HK-2 (cell line): ENCODE results near the gene TNNC1.

Experiments
- DNase-seq: peaks from one replicate; pipeline ENCODE4 v3.0.0-alpha.2; 2018; ENCODE audit not compliant: unreplicated experiment

TNNC1 gene

GRCh38 chr3:52484680-52485461, 31.0 kb upstream of the TNNC1 start:
- no peak for DNase-seq

- no peak for DNase-seq
Measured at GRCh38 chr3:52483577-52484381, 29.9 kb upstream of the TNNC1 start.

- DNase-seq: no peak
Measured at GRCh38 chr3:52483081-52483480, 29.2 kb upstream of the TNNC1 start.

- DNase-seq: no peak
Measured at GRCh38 chr3:52481819-52482521, 28.1 kb upstream of the TNNC1 start.

GRCh38 chr3:52480768-52481715, 27.2 kb upstream of the TNNC1 start:
- no peak for DNase-seq

- no peak for DNase-seq
Measured at GRCh38 chr3:52479877-52480575, 26.2 kb upstream of the TNNC1 start.

GRCh38 chr3:52479037-52479876, 25.4 kb upstream of the TNNC1 start:
- DNase-seq: no peak

GRCh38 chr3:52477796-52478095, 23.9 kb upstream of the TNNC1 start:
- no peak for DNase-seq

GRCh38 chr3:52477076-52477795, 23.4 kb upstream of the TNNC1 start:
- DNase-seq: no peak

GRCh38 chr3:52473026-52473425, 19.2 kb upstream of the TNNC1 start:
- DNase-seq: no peak

- no peak for DNase-seq
Measured at GRCh38 chr3:52472239-52473000, 18.6 kb upstream of the TNNC1 start.

- no peak for DNase-seq
Measured at GRCh38 chr3:52471371-52472238, 17.8 kb upstream of the TNNC1 start.

- DNase-seq: no peak
Measured at GRCh38 chr3:52470920-52471319, 17.1 kb upstream of the TNNC1 start.

GRCh38 chr3:52469001-52469400, 15.2 kb upstream of the TNNC1 start:
- DNase-seq: no peak

GRCh38 chr3:52468336-52468735, 14.5 kb upstream of the TNNC1 start:
- no peak for DNase-seq

GRCh38 chr3:52463416-52463815, 9.6 kb upstream of the TNNC1 start:
- DNase-seq: no peak

GRCh38 chr3:52461874-52462273, 8.0 kb upstream of the TNNC1 start:
- DNase-seq: no peak
